ENCODE data around the gene ADI1.

DNA sequence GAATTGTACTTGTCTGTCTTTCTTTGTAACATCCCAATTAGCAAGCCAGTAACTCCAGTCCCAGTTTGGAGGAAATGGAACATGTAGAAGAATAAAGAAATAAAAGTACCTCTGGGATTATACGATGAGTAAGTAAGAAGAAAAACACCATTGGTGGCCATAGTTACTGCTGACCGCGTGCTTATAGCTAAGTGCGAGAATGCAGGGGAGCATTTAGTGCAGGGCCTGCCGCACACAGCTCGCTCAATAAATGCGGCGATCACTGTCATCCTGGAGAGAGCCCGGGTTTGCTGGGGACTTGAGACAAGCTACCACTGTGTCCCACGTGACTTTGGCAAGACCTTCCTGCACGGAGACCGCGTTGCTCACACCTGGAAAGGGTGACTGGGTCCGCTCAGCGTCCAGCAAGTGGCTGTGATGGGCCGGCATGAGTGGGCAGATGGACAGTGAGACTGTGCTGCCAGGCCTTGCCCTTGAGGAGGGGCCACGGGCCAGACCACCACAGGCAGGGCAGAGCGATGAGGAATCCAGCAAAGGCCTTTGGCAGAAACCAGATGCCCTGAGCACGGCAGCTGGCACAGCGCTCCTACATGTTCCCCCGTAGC is 54.8 kb downstream of the ADI1 start:
- no peak for TF ChIP-seq SMC3 (IDR thresholded peaks at IDR 0.05; ENCODE audit: borderline replicate concordance, low read length)
- no peak; the same call in 1 of the 2 replicates for TF ChIP-seq POLR2A (IDR thresholded peaks at IDR 0.05; ENCODE audit: low read depth, low read length)
- no peak for TF ChIP-seq POLR2AphosphoS2 (IDR thresholded peaks at IDR 0.05; ENCODE audit: low read depth, low read length)
- TF ChIP-seq CBFB (IDR thresholded peaks at IDR 0.05; ENCODE audit: low read depth) = no peak
- TF ChIP-seq, protein P1, sequence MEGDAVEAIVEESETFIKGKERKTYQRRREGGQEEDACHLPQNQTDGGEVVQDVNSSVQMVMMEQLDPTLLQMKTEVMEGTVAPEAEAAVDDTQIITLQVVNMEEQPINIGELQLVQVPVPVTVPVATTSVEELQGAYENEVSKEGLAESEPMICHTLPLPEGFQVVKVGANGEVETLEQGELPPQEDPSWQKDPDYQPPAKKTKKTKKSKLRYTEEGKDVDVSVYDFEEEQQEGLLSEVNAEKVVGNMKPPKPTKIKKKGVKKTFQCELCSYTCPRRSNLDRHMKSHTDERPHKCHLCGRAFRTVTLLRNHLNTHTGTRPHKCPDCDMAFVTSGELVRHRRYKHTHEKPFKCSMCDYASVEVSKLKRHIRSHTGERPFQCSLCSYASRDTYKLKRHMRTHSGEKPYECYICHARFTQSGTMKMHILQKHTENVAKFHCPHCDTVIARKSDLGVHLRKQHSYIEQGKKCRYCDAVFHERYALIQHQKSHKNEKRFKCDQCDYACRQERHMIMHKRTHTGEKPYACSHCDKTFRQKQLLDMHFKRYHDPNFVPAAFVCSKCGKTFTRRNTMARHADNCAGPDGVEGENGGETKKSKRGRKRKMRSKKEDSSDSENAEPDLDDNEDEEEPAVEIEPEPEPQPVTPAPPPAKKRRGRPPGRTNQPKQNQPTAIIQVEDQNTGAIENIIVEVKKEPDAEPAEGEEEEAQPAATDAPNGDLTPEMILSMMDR (IDR thresholded peaks at IDR 0.05 in 2 of 3, conservative IDR thresholded peaks at IDR 0.05 in 1 of 3; ENCODE audit: control insufficient read depth in 2 of 3, extremely low read depth in 1 of 3, insufficient read depth in 1 of 3, low read depth in 3 of 3, low read length in 3 of 3) = no peak
- TF ChIP-seq JUND (IDR thresholded peaks at IDR 0.05; ENCODE audit: low read depth, low read length) = no peak
- TF ChIP-seq GABPA (IDR thresholded peaks at IDR 0.05; ENCODE audit: low read depth) = no peak
- TF ChIP-seq NBN (IDR thresholded peaks at IDR 0.05) = no peak
- TF ChIP-seq NR2C2 (IDR thresholded peaks at IDR 0.05; ENCODE audit: borderline replicate concordance, control insufficient read depth, insufficient read length, low read depth) = no peak
- TF ChIP-seq POLR2AphosphoS5 (IDR thresholded peaks at IDR 0.05; ENCODE audit: low read length) = no peak; the same call in 1 of the 2 replicates
